TTC549 (cell line): ENCODE data around the gene COQ5.

Experiments
- FAIRE-seq: peaks from 2 replicates; lab custom pipeline; 2012; peaks lifted over from hg19 to GRCh38; lab: Jason Lieb, UNC

Gene COQ5

GRCh38 chr12:120483621-120484020 is 45.3 kb downstream of the COQ5 start:
- FAIRE-seq = no peak

GRCh38 chr12:120481022-120481767 is 47.8 kb downstream of the COQ5 start:
- FAIRE-seq = no peak

- no peak for FAIRE-seq
Observed at GRCh38 chr12:120480211-120480610, 48.7 kb downstream of the COQ5 start.

DNA sequence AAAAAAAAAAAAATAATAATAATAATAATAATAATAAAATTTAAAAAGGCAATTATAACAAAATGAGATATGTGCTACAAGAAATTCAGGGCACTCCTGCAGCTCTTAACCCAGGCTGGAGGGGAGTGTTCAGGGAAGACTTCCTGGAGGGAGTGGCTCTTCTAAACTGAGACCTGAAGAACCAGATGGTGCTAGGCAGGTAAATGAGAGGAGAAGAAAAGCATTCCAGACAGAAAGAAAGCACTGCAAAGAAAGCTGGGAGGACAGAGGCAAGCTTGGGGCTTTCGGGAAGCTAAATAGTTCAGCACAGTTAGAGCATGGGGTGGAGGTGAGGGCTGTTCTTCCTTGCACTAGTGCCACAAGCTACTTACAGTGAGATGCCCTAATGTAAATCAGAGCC is 49.5 kb downstream of the COQ5 start:
- no peak for FAIRE-seq

DNA sequence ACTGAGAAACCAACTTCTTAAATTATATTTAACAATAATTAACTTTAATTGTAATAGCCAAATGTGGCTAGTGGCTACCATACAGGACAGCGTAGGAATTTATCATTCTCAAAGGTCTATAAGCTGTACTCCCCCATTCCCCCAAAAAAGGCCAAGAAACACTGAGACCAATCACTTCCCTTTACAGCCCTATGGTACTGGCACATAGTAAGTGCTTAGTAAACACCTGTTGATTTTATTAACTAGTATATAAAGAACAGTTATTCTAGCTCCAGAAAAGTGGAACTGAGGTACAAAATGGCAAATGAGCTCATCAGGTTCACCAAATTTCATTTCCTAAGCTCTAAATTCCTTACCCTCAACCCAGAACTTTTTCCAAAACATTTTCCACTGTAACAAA is 53.3 kb downstream of the COQ5 start:
- FAIRE-seq = no peak

DNA sequence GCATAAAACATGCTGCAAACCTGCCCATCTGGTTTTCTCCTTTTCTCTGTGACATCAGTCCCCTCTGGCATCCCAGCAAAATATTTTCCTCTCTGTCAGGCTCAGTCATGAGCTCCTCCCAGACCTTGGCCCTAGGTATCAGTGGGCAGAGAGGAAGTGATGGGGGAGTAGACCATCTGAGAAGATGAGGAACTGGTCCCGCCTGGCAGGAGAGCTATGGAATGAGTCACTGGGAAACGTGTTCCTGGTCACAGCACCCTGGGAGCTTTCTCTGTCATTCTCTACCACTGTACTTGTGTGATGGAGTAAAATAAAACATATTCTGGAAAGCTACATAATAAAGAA is 54.4 kb downstream of the COQ5 start:
- FAIRE-seq = no peak

GRCh38 chr12:120473807-120474615 is 54.9 kb downstream of the COQ5 start:
- FAIRE-seq = no peak

DNA sequence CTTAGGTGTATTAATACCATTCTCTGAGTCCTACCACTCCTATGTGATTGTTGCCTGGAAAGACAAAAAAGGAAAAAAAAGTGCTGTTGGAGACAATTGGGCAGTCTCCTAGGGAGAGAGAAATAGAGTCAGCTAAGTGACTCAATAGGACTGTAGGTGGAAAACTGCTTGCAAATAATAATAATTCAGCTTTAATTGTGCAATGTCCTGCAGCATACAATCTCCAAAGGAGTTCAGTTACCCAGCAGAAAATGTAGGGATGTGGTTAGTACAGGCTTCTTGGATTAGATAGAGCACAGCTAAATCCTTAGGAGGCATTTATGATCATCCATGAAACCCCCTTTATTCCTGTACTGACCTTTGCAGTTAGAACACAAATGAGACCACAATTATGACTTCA is 56.4 kb downstream of the COQ5 start:
- no peak for FAIRE-seq

- no peak for FAIRE-seq
Observed at GRCh38 chr12:120470150-120470784, 58.7 kb downstream of the COQ5 start.

DNA sequence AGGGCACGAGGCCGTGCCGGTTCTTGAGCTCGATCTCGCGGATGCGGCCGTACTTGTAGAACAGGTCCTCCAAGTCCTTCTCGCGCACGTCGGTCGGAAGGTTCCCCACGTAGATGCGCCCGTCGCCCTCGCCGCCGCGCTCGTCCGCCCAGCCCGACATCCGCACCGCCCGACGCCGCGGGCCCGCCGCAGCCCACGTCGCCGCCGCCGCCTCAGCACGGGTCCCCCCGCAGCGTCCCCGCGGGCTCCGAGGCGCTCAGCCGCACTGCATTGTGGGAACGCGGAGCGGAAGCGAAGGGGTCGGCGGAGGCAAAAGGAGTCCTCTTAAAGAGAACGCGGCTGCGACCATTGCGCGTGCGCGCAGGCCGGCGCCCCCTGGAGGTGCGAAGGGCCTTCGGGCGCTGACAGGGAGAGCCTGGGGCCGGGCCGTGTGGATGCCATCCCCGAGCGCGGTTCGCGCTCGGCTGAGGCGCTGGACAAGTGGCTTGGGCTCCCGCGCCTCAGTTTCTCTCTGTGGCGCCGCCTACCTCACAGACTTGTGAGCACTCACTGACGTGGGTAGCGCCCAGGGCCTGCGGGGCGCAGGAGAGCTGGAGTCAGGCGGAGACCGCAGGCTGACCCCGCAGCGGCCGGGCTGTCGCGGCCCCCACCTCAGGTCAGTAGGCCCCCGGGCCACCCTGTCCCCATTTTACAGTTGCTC is 59.4 kb downstream of the COQ5 start, which contains the start of gene SRSF9:
Gene SRSF9 (minus strand): TSS at position 299 of the 700 bp plus-strand sequence. CDS start 139 bp downstream, at position 160.
- no peak for FAIRE-seq

DNA sequence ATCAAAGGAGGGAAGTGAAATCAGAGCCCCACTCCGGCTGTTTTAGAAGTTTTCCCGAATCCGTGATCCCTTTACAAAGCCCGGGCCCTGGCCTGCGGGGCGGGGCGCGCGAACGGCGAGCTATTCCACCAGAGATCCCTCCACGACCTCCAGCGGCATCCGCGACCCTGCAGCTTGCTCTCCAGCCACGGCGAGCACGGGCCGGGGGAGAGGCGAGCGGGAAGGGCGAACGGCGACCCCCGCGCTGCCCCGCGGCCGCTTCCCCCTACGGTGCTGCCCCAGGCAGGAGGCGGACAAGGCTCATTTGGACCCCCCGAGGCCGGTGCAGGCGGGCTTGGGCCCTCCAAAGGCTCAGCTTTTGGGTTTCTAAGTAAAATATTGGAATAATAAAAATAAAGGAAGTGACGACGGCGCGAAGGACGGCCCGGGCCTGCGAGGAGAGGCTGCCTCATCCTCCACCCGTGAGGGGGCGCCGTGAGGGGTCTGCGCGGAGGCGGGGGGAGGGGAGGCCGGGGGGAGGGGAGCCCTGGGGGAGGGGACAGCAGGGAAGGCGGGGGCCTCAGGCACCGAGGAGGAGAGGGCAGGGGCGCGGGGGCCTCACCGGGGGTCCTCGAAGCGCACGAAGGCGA is 60.0 kb downstream of the COQ5 start:
- FAIRE-seq = no peak

GRCh38 chr12:120468325-120468820 is 60.6 kb downstream of the COQ5 start:
- no peak for FAIRE-seq

GRCh38 chr12:120467439-120467838 is 61.5 kb downstream of the COQ5 start:
- no peak for FAIRE-seq

DNA sequence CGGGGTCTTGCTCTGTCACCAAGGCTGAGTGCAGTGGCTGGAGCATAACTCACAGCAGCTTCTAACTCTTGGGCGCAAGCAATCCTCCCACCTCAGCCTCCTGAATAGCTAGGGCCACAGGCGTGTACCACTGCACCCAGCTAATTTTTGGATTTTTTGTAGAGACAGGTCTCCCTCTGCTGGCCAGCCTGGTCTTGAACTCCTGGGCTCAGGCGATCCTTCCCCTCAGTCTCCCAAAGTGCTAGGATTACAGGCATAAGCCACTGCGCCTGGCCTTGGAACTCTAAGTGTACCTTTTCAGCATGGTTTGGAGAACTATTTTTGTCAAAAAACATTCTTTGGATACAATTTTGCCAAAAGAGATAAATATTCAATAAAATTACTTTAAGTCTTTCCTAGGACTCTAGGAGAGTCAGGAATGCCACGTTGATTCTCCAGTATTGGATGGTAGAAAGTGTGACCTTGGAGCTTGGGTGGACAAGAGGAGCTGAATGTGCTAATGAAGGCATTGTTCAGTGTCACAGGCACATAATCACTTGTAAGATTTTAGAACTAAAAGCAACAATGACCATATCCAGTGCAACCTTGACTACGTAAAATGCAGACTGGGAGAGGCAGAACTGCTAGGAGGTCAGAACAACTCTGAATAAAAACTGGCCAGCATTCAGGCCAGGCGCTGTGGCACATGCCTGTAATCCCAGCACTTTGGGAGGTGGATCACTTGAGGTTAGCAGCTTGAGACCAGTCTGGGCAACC is 62.2 kb downstream of the COQ5 start:
- FAIRE-seq = no peak

DNA sequence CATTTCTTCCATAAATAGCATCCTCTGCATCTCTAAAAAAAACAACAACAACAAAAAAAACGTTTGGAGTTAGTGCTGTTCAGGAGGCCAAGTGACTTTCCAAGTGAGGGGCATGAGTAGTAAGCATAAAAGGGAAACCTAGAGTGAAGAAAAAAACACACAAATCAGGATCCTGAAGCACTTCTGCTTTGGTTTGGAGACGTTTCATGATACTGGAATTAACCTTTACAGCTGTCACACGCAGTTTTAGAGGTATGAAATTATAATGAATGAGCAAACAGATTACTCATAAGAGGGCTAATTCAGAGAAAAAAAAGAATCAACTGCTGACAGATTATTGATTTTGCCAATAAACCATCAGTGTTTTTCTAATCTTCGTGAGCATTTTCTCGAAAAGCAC is 63.2 kb downstream of the COQ5 start:
- FAIRE-seq = no peak

- FAIRE-seq = no peak
Observed at GRCh38 chr12:120463712-120464111, 65.2 kb downstream of the COQ5 start.

DNA sequence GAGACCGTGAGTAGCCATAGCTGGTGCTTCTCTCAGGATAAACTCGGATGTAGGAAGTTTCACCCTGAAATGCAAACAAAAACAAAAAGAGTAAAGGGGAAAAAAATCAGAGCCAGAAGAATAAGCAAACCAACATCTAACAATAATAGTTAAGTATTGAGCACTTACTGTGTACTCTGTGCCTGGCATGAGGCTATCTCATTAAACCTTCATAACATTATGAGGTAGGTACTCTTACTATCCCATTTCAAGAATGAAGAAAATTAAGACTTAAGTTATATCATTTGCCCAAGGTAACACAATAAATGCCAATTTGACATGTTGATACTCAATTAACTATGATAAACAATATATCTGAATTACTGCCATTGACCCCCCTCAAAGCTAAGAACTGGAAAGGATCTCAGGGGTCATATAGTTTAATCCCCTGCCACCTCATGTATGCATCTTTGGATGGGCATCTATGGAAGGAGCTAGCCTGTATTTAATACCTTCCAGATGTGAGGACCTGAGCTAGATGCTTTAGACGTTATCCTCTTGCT is 66.8 kb downstream of the COQ5 start:
- FAIRE-seq = no peak

GRCh38 chr12:120460157-120460556 is 68.8 kb downstream of the COQ5 start:
- FAIRE-seq = no peak

DNA sequence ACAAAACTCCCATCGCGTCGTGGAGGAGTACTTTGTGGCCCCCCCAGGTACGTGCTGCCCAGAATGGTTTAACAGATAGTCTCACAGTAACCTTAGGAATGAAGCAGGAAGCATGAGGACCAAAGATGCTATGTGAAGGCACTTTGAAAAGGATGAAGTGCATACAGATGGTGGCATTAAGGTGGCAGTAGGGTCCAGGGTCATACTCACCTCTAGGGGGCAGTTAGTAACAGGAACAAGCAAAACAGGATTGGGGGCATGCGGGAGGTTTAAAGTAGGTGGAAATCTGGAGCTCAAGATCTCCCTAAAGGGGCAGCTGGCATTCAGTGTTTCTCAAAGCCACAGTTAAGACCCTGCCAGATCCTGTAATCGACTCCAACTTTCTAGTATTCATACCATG is 71.8 kb downstream of the COQ5 start:
- no peak for FAIRE-seq

DNA sequence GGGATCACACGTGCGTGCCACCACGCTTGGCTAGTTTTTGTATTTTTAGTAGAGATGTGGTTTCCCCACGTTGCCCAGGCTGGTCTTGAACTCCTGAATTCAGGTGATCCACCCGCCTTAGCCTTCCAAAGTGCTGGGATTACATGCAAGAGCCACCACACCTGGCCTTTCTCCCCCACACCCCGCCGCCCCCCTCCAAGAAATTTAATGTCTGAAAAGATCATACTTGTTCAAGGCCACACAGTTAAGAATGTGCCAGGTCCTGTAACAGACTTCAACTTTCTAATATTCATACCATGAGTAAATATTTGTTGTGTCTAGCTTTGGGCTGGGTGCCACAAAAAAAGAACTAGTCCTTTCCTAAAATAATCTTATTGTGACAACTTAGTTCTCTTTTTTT is 73.7 kb downstream of the COQ5 start:
- no peak for FAIRE-seq

- FAIRE-seq = no peak
Observed at GRCh38 chr12:120453977-120454376, 75.0 kb downstream of the COQ5 start.
